ENCODE data around the gene RASGRP1. TPM values are rescaled to one million over a fixed set of nuclear protein-coding genes. Genes with fewer than 3 reads are reported as not detected.

Gene RASGRP1
- total RNA-seq, 1 experiment from 2014 or later, result 2.8 TPM

DNA sequence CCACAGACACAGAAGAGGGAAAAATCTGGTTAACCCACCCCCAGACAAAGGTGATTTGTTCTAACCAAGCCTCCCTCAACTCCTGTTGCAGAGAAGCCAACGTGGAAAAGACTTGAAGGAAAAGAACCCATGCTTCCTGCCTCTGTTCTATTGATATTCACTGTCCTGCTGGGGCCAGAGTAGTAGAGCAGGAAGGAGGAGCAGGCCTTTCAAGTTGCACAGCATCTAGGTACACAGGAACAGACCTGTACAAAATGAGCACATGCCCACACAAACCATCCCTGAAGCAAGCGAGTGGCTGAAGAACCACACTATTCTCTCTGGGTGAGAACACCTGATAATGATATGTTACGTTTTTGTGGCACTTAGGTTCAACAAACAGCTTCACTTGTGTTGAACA is 29.9 kb downstream of the RASGRP1 start:
- TF ChIP-seq ZNF671 (CRISPR knock-in tag; IDR thresholded peaks at IDR 0.05) (no peak), E2F4 (CRISPR knock-in tag; IDR thresholded peaks at IDR 0.05; ENCODE audit: borderline replicate concordance, low read depth) (no peak), KAT7 (CRISPR knock-in tag; IDR thresholded peaks at IDR 0.05; ENCODE audit: borderline replicate concordance) (no peak), ETV6 (CRISPR knock-in tag; IDR thresholded peaks at IDR 0.05) (no peak)
- TF ChIP-seq, protein P1, sequence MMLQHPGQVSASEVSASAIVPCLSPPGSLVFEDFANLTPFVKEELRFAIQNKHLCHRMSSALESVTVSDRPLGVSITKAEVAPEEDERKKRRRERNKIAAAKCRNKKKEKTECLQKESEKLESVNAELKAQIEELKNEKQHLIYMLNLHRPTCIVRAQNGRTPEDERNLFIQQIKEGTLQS (CRISPR knock-in tag; conservative IDR thresholded peaks at IDR 0.05), result no peak
- TF ChIP-seq, protein P2, sequence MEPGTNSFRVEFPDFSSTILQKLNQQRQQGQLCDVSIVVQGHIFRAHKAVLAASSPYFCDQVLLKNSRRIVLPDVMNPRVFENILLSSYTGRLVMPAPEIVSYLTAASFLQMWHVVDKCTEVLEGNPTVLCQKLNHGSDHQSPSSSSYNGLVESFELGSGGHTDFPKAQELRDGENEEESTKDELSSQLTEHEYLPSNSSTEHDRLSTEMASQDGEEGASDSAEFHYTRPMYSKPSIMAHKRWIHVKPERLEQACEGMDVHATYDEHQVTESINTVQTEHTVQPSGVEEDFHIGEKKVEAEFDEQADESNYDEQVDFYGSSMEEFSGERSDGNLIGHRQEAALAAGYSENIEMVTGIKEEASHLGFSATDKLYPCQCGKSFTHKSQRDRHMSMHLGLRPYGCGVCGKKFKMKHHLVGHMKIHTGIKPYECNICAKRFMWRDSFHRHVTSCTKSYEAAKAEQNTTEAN (CRISPR knock-in tag; IDR thresholded peaks at IDR 0.05), result no peak
- no peaks in the 10 kb centered on the region for H3K36me3 Mint-ChIP-seq
- ChIA-PET POLR2A (no interaction called here), CTCF (interaction anchor here (1.3 to 2.0 kb wide), 2 partner anchors 29 to 94 kb away, joined by 4 to 6 read pairs; no protein-coding TSS in a partner anchor)
- no peak overlapping the region for H3K27ac Mint-ChIP-seq
- H3K9me3 Mint-ChIP-seq, result no peaks in the 10 kb centered on the region
- no peak for ATAC-seq
- no peak for DNase-seq (ENCODE audit: low spot score)
- H3K4me3 Mint-ChIP-seq, result no peak overlapping the region
- H3K27me3 Mint-ChIP-seq (ENCODE audit: low read depth), result no peaks in the 10 kb centered on the region
- peaks cover 4% of the 10 kb centered on the region for H3K4me1 Mint-ChIP-seq

DNA sequence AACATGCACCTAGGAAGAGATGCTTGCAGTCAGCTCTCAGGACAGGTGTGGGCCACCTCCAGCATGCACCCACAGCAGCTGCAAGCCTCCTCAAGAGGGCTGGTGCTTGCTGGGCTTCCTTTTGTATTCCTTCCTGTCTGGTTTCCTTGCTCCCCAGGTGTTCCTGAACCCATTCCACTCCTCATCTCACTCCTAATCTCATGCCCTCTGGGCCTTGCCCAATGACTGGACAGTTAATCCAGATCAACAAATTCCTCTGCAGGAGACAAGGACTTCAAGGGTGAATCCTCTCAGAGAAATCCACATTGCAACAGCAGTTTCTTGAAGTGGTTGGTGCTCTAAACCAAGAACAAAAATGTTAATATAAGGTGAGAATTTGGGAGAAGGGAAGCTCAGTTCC is 30.7 kb downstream of the RASGRP1 start:
- no peak for ATAC-seq
- Mint-ChIP-seq H3K4me3 (no peak overlapping the region), H3K9me3 (no peaks in the 10 kb centered on the region), H3K4me1 (peaks cover 4% of the 10 kb centered on the region), H3K36me3 (no peaks in the 10 kb centered on the region), H3K27me3 (ENCODE audit: low read depth) (no peaks in the 10 kb centered on the region), H3K27ac (no peak overlapping the region)
- ChIA-PET POLR2A (no interaction called here), CTCF (interaction anchor here (1.0 to 2.0 kb wide), 2 partner anchors 30 to 94 kb away, joined by 3 to 6 read pairs; no protein-coding TSS in a partner anchor)
- DNase-seq (ENCODE audit: low spot score), result no peak
- TF ChIP-seq, protein P1 (CRISPR knock-in tag; conservative IDR thresholded peaks at IDR 0.05), result no peak
- TF ChIP-seq, protein P3, sequence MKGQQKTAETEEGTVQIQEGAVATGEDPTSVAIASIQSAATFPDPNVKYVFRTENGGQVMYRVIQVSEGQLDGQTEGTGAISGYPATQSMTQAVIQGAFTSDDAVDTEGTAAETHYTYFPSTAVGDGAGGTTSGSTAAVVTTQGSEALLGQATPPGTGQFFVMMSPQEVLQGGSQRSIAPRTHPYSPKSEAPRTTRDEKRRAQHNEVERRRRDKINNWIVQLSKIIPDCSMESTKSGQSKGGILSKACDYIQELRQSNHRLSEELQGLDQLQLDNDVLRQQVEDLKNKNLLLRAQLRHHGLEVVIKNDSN (CRISPR knock-in tag; IDR thresholded peaks at IDR 0.05), result no peak
- TF ChIP-seq, protein P4, sequence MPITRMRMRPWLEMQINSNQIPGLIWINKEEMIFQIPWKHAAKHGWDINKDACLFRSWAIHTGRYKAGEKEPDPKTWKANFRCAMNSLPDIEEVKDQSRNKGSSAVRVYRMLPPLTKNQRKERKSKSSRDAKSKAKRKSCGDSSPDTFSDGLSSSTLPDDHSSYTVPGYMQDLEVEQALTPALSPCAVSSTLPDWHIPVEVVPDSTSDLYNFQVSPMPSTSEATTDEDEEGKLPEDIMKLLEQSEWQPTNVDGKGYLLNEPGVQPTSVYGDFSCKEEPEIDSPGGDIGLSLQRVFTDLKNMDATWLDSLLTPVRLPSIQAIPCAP (CRISPR knock-in tag; IDR thresholded peaks at IDR 0.05), result no peak
- TF ChIP-seq ZNF317 (CRISPR knock-in tag; IDR thresholded peaks at IDR 0.05; ENCODE audit: borderline replicate concordance, low read depth), result no peak
- TF ChIP-seq NFE2L1 (CRISPR knock-in tag; IDR thresholded peaks at IDR 0.05), result no peak
- no peak for TF ChIP-seq HMGXB4 (CRISPR knock-in tag; IDR thresholded peaks at IDR 0.05)
- TF ChIP-seq E2F1 (CRISPR knock-in tag; IDR thresholded peaks at IDR 0.05), result no peak
- TF ChIP-seq, protein P5, sequence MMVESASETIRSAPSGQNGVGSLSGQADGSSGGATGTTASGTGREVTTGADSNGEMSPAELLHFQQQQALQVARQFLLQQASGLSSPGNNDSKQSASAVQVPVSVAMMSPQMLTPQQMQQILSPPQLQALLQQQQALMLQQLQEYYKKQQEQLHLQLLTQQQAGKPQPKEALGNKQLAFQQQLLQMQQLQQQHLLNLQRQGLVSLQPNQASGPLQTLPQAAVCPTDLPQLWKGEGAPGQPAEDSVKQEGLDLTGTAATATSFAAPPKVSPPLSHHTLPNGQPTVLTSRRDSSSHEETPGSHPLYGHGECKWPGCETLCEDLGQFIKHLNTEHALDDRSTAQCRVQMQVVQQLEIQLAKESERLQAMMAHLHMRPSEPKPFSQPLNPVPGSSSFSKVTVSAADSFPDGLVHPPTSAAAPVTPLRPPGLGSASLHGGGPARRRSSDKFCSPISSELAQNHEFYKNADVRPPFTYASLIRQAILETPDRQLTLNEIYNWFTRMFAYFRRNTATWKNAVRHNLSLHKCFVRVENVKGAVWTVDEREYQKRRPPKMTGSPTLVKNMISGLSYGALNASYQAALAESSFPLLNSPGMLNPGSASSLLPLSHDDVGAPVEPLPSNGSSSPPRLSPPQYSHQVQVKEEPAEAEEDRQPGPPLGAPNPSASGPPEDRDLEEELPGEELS (CRISPR knock-in tag; IDR thresholded peaks at IDR 0.05), result no peak
- no peak for TF ChIP-seq OVOL2 (CRISPR knock-in tag; IDR thresholded peaks at IDR 0.05; ENCODE audit: borderline replicate concordance)
- TF ChIP-seq SOX15 (CRISPR knock-in tag; IDR thresholded peaks at IDR 0.05), result no peak
- TF ChIP-seq ESRRA (CRISPR knock-in tag; IDR thresholded peaks at IDR 0.05; ENCODE audit: borderline replicate concordance), result no peak
- no peak for TF ChIP-seq NFATC4 (CRISPR knock-in tag; IDR thresholded peaks at IDR 0.05)
- TF ChIP-seq ZNF232 (CRISPR knock-in tag; IDR thresholded peaks at IDR 0.05), result no peak
- TF ChIP-seq, protein P6, sequence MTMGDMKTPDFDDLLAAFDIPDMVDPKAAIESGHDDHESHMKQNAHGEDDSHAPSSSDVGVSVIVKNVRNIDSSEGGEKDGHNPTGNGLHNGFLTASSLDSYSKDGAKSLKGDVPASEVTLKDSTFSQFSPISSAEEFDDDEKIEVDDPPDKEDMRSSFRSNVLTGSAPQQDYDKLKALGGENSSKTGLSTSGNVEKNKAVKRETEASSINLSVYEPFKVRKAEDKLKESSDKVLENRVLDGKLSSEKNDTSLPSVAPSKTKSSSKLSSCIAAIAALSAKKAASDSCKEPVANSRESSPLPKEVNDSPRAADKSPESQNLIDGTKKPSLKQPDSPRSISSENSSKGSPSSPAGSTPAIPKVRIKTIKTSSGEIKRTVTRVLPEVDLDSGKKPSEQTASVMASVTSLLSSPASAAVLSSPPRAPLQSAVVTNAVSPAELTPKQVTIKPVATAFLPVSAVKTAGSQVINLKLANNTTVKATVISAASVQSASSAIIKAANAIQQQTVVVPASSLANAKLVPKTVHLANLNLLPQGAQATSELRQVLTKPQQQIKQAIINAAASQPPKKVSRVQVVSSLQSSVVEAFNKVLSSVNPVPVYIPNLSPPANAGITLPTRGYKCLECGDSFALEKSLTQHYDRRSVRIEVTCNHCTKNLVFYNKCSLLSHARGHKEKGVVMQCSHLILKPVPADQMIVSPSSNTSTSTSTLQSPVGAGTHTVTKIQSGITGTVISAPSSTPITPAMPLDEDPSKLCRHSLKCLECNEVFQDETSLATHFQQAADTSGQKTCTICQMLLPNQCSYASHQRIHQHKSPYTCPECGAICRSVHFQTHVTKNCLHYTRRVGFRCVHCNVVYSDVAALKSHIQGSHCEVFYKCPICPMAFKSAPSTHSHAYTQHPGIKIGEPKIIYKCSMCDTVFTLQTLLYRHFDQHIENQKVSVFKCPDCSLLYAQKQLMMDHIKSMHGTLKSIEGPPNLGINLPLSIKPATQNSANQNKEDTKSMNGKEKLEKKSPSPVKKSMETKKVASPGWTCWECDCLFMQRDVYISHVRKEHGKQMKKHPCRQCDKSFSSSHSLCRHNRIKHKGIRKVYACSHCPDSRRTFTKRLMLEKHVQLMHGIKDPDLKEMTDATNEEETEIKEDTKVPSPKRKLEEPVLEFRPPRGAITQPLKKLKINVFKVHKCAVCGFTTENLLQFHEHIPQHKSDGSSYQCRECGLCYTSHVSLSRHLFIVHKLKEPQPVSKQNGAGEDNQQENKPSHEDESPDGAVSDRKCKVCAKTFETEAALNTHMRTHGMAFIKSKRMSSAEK (CRISPR knock-in tag; IDR thresholded peaks at IDR 0.05; ENCODE audit: borderline replicate concordance), result no peak
- TF ChIP-seq FOXK1 (CRISPR knock-in tag; IDR thresholded peaks at IDR 0.05), result no peak
